Ishikawa (cell line): ENCODE measurements around the gene SEL1L3.

Source experiments
- CEBPB ChIP-seq: IDR thresholded peaks from 2 replicates; pipeline ENCODE4 v1.6.1; 2012
- CREB1 ChIP-seq: IDR thresholded peaks from 2 replicates; pipeline ENCODE4 v1.6.1; 2012; ENCODE audit warnings: low read depth
- EGR1 ChIP-seq: IDR thresholded peaks from 2 replicates; pipeline ENCODE4 v1.6.1; 2012
- EP300 ChIP-seq: IDR thresholded peaks from 2 replicates; pipeline ENCODE4 v1.6.1; 2012; ENCODE audit warnings: borderline replicate concordance
- FOXM1 ChIP-seq: IDR thresholded peaks from 2 replicates; pipeline ENCODE4 v1.6.1; 2012; ENCODE audit warnings: low read depth, borderline replicate concordance
- NFIC ChIP-seq: IDR thresholded peaks from 2 replicates; pipeline ENCODE4 v1.6.1; 2012
- RAD21 ChIP-seq: IDR thresholded peaks from 2 replicates; pipeline ENCODE4 v1.6.1; 2012; ENCODE audit warnings: low read depth
- TAF1 ChIP-seq: IDR thresholded peaks from 2 replicates; pipeline ENCODE4 v1.6.1; 2012; ENCODE audit warnings: low read depth, mild to moderate bottlenecking
- TCF12 ChIP-seq: IDR thresholded peaks from 2 replicates; pipeline ENCODE4 v1.6.1; 2012; ENCODE audit warnings: low read depth
- TEAD4 ChIP-seq: IDR thresholded peaks from 2 replicates; pipeline ENCODE4 v1.6.1; 2012
- YY1 ChIP-seq: IDR thresholded peaks from 2 replicates; pipeline ENCODE4 v1.6.1; 2012; ENCODE audit warnings: low read depth
- ZBTB7A ChIP-seq: IDR thresholded peaks from 2 replicates; pipeline ENCODE4 v1.6.1; 2012; ENCODE audit warnings: low read depth
- TF ChIP-seq, protein P1 (sequence below): IDR thresholded peaks from 2 replicates; pipeline ENCODE4 v1.6.1; 2012
- TF ChIP-seq, protein P2 (sequence below): IDR thresholded peaks from 2 replicates; pipeline ENCODE4 v1.6.1; 2012; ENCODE audit warnings: low read depth, mild to moderate bottlenecking
- TF ChIP-seq, protein P3 (sequence below): IDR thresholded peaks from 2 replicates; pipeline ENCODE4 v1.6.1; 2012

SEL1L3 gene

DNA sequence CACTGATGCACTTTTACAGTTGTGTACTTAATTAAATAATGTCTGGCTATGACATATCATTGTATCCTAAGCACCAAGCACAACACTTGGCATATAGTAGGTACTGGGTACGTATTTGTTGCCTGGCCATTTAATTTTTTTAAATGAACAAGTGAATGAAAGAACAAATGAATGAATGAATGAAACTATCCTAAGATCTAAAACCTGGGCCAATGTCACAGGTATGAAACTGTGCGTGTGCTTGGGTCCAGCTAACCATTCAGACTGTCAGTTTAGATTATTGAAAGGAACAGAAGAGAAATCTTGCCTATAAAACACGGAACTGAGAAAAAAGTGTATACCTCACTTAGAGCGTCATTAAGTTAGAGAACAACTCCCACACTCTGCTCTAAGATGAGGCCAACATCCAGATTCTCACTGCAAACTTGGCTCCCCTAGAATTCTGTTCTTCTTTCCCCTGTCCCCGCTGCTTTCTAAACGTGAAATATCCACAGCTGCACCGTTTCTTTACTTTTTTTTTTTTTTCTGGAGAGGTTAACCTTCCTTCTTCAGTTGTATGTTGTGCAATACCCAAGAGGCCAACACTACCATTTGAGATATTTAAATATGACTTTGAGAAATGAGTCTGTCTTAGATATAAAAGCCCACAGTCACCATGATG, 17.3 kb upstream of the SEL1L3 start:
- TF ChIP-seq TAF1 = no peak
- TF ChIP-seq TEAD4 = no peak
- no peak for TF ChIP-seq FOXM1
- no peak for TF ChIP-seq TCF12
- TF ChIP-seq YY1 = no peak
- TF ChIP-seq, protein P1, sequence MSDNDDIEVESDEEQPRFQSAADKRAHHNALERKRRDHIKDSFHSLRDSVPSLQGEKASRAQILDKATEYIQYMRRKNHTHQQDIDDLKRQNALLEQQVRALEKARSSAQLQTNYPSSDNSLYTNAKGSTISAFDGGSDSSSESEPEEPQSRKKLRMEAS = no peak
- TF ChIP-seq CEBPB = no peak; the same call in 1 of the 2 replicates
- TF ChIP-seq EP300 = no peak
- no peak for TF ChIP-seq CREB1
- no peak for TF ChIP-seq EGR1

DNA sequence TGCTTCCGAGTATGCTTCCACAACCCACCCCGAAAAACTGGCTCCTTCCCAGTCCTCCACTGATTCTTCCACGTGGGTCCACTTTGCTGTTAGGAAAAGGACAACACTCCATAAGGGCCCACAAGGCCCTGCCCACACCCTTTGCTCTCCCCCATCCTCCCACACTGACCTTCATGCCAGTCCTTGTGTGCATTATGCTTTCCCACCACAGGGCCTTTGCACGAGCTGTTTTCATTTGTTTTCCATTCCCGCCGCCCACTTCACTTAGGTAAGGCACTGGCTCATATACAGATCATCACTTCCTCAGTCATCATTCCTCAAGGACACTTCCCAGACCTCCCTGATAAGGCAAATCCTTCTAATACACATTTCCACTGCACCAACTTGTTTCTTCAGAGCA, 16.8 kb upstream of the SEL1L3 start:
- TF ChIP-seq NFIC (no peak), TEAD4 (no peak)

DNA sequence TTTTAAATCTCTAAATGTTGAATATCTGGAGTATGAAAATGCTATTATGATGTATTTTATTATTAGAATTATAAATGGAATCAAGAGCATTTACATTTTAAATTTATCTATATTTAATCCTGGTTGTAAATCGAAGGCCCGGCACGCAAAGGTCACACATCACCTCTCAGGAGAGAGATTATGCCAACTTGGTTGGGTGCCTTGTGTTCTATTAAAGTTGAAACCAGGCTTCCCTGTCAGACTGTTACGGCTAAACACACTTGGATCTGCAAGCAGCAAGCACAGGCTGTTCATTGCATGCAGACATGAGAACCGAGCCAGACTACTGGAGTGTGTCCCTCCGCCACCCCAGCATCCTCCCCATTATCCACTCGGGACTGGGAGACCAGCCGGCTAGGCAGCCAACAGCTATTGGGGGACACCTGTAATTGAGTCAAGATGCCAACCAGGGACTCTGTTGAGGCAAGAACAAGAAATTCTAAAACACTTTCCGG, 16.4 kb upstream of the SEL1L3 start:
- no peak for TF ChIP-seq YY1
- no peak for TF ChIP-seq TAF1
- TF ChIP-seq FOXM1 = no peak
- no peak for TF ChIP-seq TEAD4
- TF ChIP-seq ZBTB7A = no peak
- no peak for TF ChIP-seq CREB1
- TF ChIP-seq TCF12 = no peak
- TF ChIP-seq RAD21 = no peak
- no peak for TF ChIP-seq NFIC
- TF ChIP-seq EGR1 = no peak
- TF ChIP-seq, protein P2, sequence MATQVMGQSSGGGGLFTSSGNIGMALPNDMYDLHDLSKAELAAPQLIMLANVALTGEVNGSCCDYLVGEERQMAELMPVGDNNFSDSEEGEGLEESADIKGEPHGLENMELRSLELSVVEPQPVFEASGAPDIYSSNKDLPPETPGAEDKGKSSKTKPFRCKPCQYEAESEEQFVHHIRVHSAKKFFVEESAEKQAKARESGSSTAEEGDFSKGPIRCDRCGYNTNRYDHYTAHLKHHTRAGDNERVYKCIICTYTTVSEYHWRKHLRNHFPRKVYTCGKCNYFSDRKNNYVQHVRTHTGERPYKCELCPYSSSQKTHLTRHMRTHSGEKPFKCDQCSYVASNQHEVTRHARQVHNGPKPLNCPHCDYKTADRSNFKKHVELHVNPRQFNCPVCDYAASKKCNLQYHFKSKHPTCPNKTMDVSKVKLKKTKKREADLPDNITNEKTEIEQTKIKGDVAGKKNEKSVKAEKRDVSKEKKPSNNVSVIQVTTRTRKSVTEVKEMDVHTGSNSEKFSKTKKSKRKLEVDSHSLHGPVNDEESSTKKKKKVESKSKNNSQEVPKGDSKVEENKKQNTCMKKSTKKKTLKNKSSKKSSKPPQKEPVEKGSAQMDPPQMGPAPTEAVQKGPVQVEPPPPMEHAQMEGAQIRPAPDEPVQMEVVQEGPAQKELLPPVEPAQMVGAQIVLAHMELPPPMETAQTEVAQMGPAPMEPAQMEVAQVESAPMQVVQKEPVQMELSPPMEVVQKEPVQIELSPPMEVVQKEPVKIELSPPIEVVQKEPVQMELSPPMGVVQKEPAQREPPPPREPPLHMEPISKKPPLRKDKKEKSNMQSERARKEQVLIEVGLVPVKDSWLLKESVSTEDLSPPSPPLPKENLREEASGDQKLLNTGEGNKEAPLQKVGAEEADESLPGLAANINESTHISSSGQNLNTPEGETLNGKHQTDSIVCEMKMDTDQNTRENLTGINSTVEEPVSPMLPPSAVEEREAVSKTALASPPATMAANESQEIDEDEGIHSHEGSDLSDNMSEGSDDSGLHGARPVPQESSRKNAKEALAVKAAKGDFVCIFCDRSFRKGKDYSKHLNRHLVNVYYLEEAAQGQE = no peak
- TF ChIP-seq, protein P3, sequence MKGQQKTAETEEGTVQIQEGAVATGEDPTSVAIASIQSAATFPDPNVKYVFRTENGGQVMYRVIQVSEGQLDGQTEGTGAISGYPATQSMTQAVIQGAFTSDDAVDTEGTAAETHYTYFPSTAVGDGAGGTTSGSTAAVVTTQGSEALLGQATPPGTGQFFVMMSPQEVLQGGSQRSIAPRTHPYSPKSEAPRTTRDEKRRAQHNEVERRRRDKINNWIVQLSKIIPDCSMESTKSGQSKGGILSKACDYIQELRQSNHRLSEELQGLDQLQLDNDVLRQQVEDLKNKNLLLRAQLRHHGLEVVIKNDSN = no peak
- TF ChIP-seq, protein P1 = no peak
- no peak for TF ChIP-seq EP300
- no peak for TF ChIP-seq CEBPB

DNA sequence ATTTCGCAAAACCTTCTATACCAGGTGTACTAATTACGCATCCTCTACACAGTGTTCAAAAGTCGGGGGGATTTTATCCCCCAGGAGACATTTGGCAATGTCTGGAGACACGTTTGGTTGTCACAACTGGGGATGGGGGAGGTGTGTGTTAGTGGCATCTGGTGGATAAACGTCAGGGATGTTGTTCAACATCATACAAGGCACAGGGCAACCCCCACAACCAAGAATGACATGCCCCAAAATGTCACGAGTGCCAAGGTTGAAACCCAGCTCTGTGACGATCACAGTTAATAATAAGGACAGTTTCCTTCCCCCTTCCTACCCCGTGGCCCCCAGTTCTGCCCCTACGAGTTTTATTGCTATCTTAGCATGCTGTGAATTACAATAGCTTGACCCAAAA, 15.9 kb upstream of the SEL1L3 start:
- TF ChIP-seq ZBTB7A (no peak), CEBPB (no peak), CREB1 (no peak), EP300 (no peak), YY1 (no peak), TEAD4 (no peak)
- TF ChIP-seq, protein P3 = no peak

DNA sequence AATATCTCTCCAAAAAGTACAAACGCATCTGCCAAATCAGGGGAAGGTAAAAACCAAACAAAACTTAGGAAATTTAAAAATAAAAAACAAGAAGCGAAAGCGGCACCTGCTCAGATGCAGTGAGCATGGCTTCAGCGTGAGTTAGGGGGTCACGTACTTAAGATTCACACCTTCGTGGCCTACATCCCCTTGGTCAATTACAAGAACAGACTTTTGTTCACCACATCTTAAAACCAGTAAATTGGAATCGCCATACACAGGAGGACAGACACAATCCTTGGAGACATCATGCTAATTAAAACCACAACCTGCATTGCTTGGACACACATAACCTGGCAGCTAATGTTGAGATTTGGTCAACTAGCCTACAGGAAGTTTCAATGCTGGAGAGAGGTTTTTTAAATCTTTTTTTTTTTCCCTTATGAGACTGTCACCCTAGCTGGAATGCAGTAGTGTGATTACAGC, 12.5 kb upstream of the SEL1L3 start:
- TF ChIP-seq NFIC (no peak), FOXM1 (no peak), TCF12 (no peak), TAF1 (no peak), RAD21 (no peak), ZBTB7A (no peak), TEAD4 (no peak), CEBPB (no peak), YY1 (no peak), EGR1 (no peak)
- TF ChIP-seq, protein P1 = no peak
- TF ChIP-seq, protein P2 = no peak

DNA sequence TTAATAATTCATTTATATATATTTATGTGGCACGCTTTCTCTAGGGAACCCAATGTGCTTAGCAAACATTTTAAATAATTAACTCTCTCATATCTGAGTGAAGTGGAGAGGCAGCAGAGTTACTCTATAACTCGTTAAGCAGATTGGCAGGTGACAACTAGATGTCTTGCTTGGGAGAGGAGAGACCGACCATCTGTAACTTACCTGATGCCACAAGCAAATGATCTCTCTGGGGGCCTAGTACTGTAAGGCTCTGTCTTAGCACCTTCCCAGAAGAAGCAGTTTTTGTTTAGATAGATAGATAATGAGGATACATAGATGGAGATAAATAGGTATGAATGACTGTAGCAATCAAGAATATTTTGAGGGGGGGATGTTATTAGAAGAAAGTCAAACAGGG, 11.9 kb upstream of the SEL1L3 start:
- TF ChIP-seq ZBTB7A (no peak), YY1 (no peak), EP300 (no peak), TEAD4 (no peak), TAF1 (no peak), NFIC (no peak), CREB1 (no peak), TCF12 (no peak), FOXM1 (no peak), CEBPB (no peak), RAD21 (no peak), EGR1 (no peak)
- TF ChIP-seq, protein P1 = no peak
- TF ChIP-seq, protein P3 = no peak
- TF ChIP-seq, protein P2 = no peak
